Measurements from ENCODE around the gene MLH3. TPM values are rescaled to one million over a fixed set of nuclear protein-coding genes. Genes with fewer than 3 reads are reported as not detected.

The MLH3 gene
- total RNA-seq (2012; rRNA removed): 20.3 and 27.6 TPM in 2 replicates

DNA sequence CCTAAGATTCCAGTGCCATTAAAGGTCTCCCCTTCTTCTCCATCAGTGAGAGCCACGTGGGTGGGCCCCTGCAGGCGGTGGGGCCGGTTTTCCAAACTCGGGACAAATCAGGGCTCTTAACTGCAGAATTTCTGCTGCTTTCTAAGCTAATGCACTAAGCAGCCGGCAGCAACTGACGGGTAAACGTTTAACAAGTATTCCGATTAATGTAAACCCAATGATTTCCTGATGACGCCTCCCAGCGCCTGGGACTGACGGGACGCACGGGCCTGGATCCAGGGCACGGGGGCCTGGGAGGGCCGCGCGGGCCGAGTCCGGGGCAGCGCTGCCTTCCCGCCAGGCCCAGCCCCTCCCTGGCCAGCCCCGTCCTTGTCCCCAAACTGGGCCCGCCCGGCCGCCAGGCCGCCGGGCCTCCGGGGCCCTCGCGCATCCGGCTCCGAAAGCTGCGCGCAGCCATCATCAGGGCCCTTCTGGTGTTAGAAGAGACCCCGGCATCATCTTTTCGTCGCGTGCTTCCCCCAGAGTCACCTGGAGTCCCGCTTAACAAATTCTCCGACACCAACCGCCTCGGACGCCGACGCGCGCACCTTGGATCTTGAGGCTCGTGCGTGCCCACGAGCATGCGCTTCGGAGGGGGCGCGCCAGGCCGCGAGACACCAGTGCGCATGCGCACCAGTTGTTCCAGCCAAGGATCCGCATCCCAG, at the start of gene MLH3:
Gene MLH3 (minus strand): TSS at position 616 of the 704 bp plus-strand sequence. CDS start 1,812 bp downstream, outside the sequence.
- Histone ChIP-seq H3K4me3 (ENCODE audit: low read length) (peak within 1 kb of the TSS; percentile 71), H3K4me2 (ENCODE audit: low read length) (peak within 1 kb of the TSS; percentile 79), H3K9ac (ENCODE audit: low read depth, low read length) (peak within 1 kb of the TSS; percentile 90), H3K4me1 (ENCODE audit: control insufficient read depth, insufficient read depth, low read length) (peaks cover 48% of the 10 kb centered on the region), H3K27me3 (ENCODE audit: control insufficient read depth, insufficient read depth, low read length) (no peaks in the 10 kb centered on the region), H3K36me3 (ENCODE audit: insufficient read depth, low read length) (peaks cover 4% of the 10 kb centered on the region), H3K9me3 (replicated peaks; ENCODE audit: low read length) (no peaks in the 10 kb centered on the region)

GRCh38 chr14:75098682-75099081, 47.4 kb upstream of the MLH3 start:
- Histone ChIP-seq H3K27me3 (ENCODE audit: control insufficient read depth, insufficient read depth, low read length) (no peaks in the 10 kb centered on the region), H3K36me3 (ENCODE audit: insufficient read depth, low read length) (peaks cover 54% of the 10 kb centered on the region), H3K4me2 (ENCODE audit: low read length) (no peak overlapping the region), H3K4me1 (ENCODE audit: control insufficient read depth, insufficient read depth, low read length) (no peaks in the 10 kb centered on the region), H3K9ac (ENCODE audit: low read depth, low read length) (no peak overlapping the region), H3K9me3 (replicated peaks; ENCODE audit: low read length) (no peaks in the 10 kb centered on the region), H3K4me3 (ENCODE audit: low read length) (no peak overlapping the region)

GRCh38 chr14:75098212-75098611, 46.9 kb upstream of the MLH3 start:
- Histone ChIP-seq H3K9ac (ENCODE audit: low read depth, low read length) (no peak overlapping the region), H3K9me3 (replicated peaks; ENCODE audit: low read length) (no peaks in the 10 kb centered on the region), H3K4me3 (ENCODE audit: low read length) (no peak overlapping the region), H3K36me3 (ENCODE audit: insufficient read depth, low read length) (peaks cover 55% of the 10 kb centered on the region), H3K4me2 (ENCODE audit: low read length) (no peak overlapping the region), H3K4me1 (ENCODE audit: control insufficient read depth, insufficient read depth, low read length) (no peaks in the 10 kb centered on the region), H3K27me3 (ENCODE audit: control insufficient read depth, insufficient read depth, low read length) (no peaks in the 10 kb centered on the region)

DNA sequence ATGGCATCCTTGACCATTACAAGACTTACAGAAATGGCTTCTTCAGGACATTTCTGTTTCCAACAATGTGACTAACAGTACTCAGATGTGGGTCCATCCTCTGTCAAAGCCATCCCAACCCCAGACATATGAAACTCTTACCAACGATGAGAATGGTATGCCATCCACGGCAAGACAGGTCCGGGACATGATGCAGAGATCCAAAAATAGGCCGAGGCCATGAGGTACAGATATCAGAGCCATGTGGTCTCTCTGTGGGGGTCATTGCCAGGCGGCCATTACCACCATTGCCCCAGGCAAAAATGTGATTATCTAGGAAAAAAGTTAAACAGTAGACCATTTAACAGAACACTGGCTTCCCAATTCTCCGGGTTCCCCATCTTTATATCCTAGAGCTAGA, 45.7 kb upstream of the MLH3 start:
- Histone ChIP-seq H3K9me3 (replicated peaks; ENCODE audit: low read length) (no peaks in the 10 kb centered on the region), H3K36me3 (ENCODE audit: insufficient read depth, low read length) (peaks cover 55% of the 10 kb centered on the region), H3K4me1 (ENCODE audit: control insufficient read depth, insufficient read depth, low read length) (no peaks in the 10 kb centered on the region), H3K4me2 (ENCODE audit: low read length) (no peak overlapping the region), H3K27me3 (ENCODE audit: control insufficient read depth, insufficient read depth, low read length) (no peaks in the 10 kb centered on the region), H3K9ac (ENCODE audit: low read depth, low read length) (no peak overlapping the region), H3K4me3 (ENCODE audit: low read length) (no peak overlapping the region)

- Histone ChIP-seq H3K4me2 (ENCODE audit: low read length) (no peak overlapping the region), H3K9me3 (replicated peaks; ENCODE audit: low read length) (no peaks in the 10 kb centered on the region), H3K27me3 (ENCODE audit: control insufficient read depth, insufficient read depth, low read length) (no peaks in the 10 kb centered on the region), H3K9ac (ENCODE audit: low read depth, low read length) (no peak overlapping the region), H3K4me3 (ENCODE audit: low read length) (no peak overlapping the region), H3K36me3 (ENCODE audit: insufficient read depth, low read length) (peaks cover 54% of the 10 kb centered on the region), H3K4me1 (ENCODE audit: control insufficient read depth, insufficient read depth, low read length) (no peaks in the 10 kb centered on the region)
Observed at GRCh38 chr14:75095690-75096089, 44.4 kb upstream of the MLH3 start.

- Histone ChIP-seq H3K9me3 (replicated peaks; ENCODE audit: low read length) (no peaks in the 10 kb centered on the region), H3K4me1 (ENCODE audit: control insufficient read depth, insufficient read depth, low read length) (no peaks in the 10 kb centered on the region), H3K27me3 (ENCODE audit: control insufficient read depth, insufficient read depth, low read length) (no peaks in the 10 kb centered on the region), H3K4me2 (ENCODE audit: low read length) (no peak overlapping the region), H3K9ac (ENCODE audit: low read depth, low read length) (no peak overlapping the region), H3K4me3 (ENCODE audit: low read length) (no peak overlapping the region), H3K36me3 (ENCODE audit: insufficient read depth, low read length) (peaks cover 49% of the 10 kb centered on the region)
Observed at GRCh38 chr14:75094896-75095295, 43.6 kb upstream of the MLH3 start.

DNA sequence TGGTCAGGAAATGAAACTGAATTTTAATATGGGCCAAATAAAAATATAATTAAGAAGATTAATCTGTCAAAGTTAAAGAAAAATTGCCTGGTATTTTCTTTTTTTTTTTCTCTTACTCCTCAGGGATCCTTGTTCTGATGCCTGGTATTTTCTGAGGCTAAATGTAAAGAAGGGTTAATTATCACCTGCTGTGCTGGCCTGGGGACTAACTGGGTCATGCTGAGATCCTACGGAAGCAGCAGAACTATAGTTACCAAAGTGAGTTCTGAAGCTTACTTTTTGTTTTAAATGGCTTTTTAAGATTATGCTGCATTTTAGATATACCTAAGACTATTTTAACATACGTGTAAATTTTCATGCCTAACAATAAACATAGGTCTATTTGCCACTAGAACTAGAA, 41.4 kb upstream of the MLH3 start:
- Histone ChIP-seq H3K4me2 (ENCODE audit: low read length) (no peak overlapping the region), H3K4me1 (ENCODE audit: control insufficient read depth, insufficient read depth, low read length) (no peaks in the 10 kb centered on the region), H3K4me3 (ENCODE audit: low read length) (no peak overlapping the region), H3K36me3 (ENCODE audit: insufficient read depth, low read length) (peaks cover 46% of the 10 kb centered on the region), H3K9me3 (replicated peaks; ENCODE audit: low read length) (no peaks in the 10 kb centered on the region), H3K9ac (ENCODE audit: low read depth, low read length) (no peak overlapping the region), H3K27me3 (ENCODE audit: control insufficient read depth, insufficient read depth, low read length) (no peaks in the 10 kb centered on the region)

GRCh38 chr14:75091251-75091650, 40.0 kb upstream of the MLH3 start:
- H3K4me1 ChIP-seq (ENCODE audit: control insufficient read depth, insufficient read depth, low read length): no peaks in the 10 kb centered on the region
- H3K4me3 ChIP-seq (ENCODE audit: low read length): no peak overlapping the region
- H3K4me2 ChIP-seq (ENCODE audit: low read length): no peak overlapping the region
- no peak overlapping the region for H3K9ac ChIP-seq (ENCODE audit: low read depth, low read length)
- H3K9me3 ChIP-seq (replicated peaks; ENCODE audit: low read length): no peaks in the 10 kb centered on the region
- peaks cover 49% of the 10 kb centered on the region for H3K36me3 ChIP-seq (ENCODE audit: insufficient read depth, low read length)
- H3K27me3 ChIP-seq (ENCODE audit: control insufficient read depth, insufficient read depth, low read length): no peaks in the 10 kb centered on the region

- no peaks in the 10 kb centered on the region for H3K9me3 ChIP-seq (replicated peaks; ENCODE audit: low read length)
- H3K4me3 ChIP-seq (ENCODE audit: low read length): no peak overlapping the region
- H3K4me2 ChIP-seq (ENCODE audit: low read length): no peak overlapping the region
- no peaks in the 10 kb centered on the region for H3K27me3 ChIP-seq (ENCODE audit: control insufficient read depth, insufficient read depth, low read length)
- no peaks in the 10 kb centered on the region for H3K4me1 ChIP-seq (ENCODE audit: control insufficient read depth, insufficient read depth, low read length)
- H3K9ac ChIP-seq (ENCODE audit: low read depth, low read length): no peak overlapping the region
- peaks cover 51% of the 10 kb centered on the region for H3K36me3 ChIP-seq (ENCODE audit: insufficient read depth, low read length)
Observed at GRCh38 chr14:75090353-75090752, 39.1 kb upstream of the MLH3 start.

- Histone ChIP-seq H3K36me3 (ENCODE audit: insufficient read depth, low read length) (peaks cover 52% of the 10 kb centered on the region), H3K27me3 (ENCODE audit: control insufficient read depth, insufficient read depth, low read length) (no peaks in the 10 kb centered on the region), H3K4me2 (ENCODE audit: low read length) (no peak overlapping the region), H3K4me3 (ENCODE audit: low read length) (no peak overlapping the region), H3K9me3 (replicated peaks; ENCODE audit: low read length) (no peaks in the 10 kb centered on the region), H3K9ac (ENCODE audit: low read depth, low read length) (no peak overlapping the region), H3K4me1 (ENCODE audit: control insufficient read depth, insufficient read depth, low read length) (no peaks in the 10 kb centered on the region)
Observed at GRCh38 chr14:75088566-75089373, 37.5 kb upstream of the MLH3 start.

- Histone ChIP-seq H3K4me1 (ENCODE audit: control insufficient read depth, insufficient read depth, low read length) (no peaks in the 10 kb centered on the region), H3K36me3 (ENCODE audit: insufficient read depth, low read length) (peaks cover 56% of the 10 kb centered on the region), H3K27me3 (ENCODE audit: control insufficient read depth, insufficient read depth, low read length) (no peaks in the 10 kb centered on the region), H3K4me2 (ENCODE audit: low read length) (no peak overlapping the region), H3K9ac (ENCODE audit: low read depth, low read length) (no peak overlapping the region), H3K4me3 (ENCODE audit: low read length) (no peak overlapping the region), H3K9me3 (replicated peaks; ENCODE audit: low read length) (no peaks in the 10 kb centered on the region)
Observed at GRCh38 chr14:75088153-75088552, 36.9 kb upstream of the MLH3 start.
